Glutamatergic neuron (in vitro differentiated cells): Measurements from ENCODE around the gene GGN. TPM values are rescaled to one million over a fixed set of nuclear protein-coding genes. Genes with fewer than 3 reads are reported as not detected.
A peak's percentile ranks its signal among the peaks of the same experiment; 100 is the strongest.

Experiments
- DNase-seq: peaks from one replicate; pipeline ENCODE4 v3.0.0; 2022
- H3K27ac Mint-ChIP-seq: one replicate; pipeline ENCODE4 v1.8.0; 2020; ENCODE audit warnings: mild to moderate bottlenecking, mixed read lengths, inconsistent platforms; ENCODE audit not compliant: unreplicated experiment
- H3K27me3 Mint-ChIP-seq: one replicate; pipeline ENCODE4 v1.8.0; 2020; ENCODE audit warnings: mild to moderate bottlenecking, moderate library complexity, mixed read lengths, inconsistent platforms; ENCODE audit not compliant: unreplicated experiment
- H3K36me3 Mint-ChIP-seq: one replicate; pipeline ENCODE4 v1.8.0; 2020; ENCODE audit warnings: mild to moderate bottlenecking, mixed read lengths, inconsistent platforms; ENCODE audit not compliant: unreplicated experiment
- H3K4me1 Mint-ChIP-seq: one replicate; pipeline ENCODE4 v1.8.0; 2020; ENCODE audit warnings: mild to moderate bottlenecking, low read depth, mixed read lengths, inconsistent platforms; ENCODE audit not compliant: unreplicated experiment
- H3K4me3 Mint-ChIP-seq: one replicate; pipeline ENCODE4 v1.8.0; 2020; ENCODE audit warnings: mild to moderate bottlenecking, mixed read lengths, inconsistent platforms; ENCODE audit not compliant: unreplicated experiment
- H3K9me3 Mint-ChIP-seq: one replicate; pipeline ENCODE4 v1.8.0; 2020; ENCODE audit warnings: mild to moderate bottlenecking, moderate library complexity, mixed read lengths, inconsistent platforms; ENCODE audit not compliant: unreplicated experiment
- CTCF ChIP-seq: fragments of 200-600 bp; sonication (generic); IDR thresholded peaks from one replicate; pipeline ENCODE4 v1.5.0; 2021; ENCODE audit not compliant: partially characterized antibody, unreplicated experiment
- total RNA-seq: library from RNA; stranded (reverse); fragmentation: NEBNext Ultra II Directional; extraction: Animal tissue kit (Norgen Biotek cat#: 25700); gene quantifications from one replicate; pipeline ENCODE4 v1.2.1, GENCODE V29; 2021; ENCODE audit not compliant: unreplicated experiment

Gene GGN
- total RNA-seq, 1 donor from 2014 or later = 2.0 TPM

DNA sequence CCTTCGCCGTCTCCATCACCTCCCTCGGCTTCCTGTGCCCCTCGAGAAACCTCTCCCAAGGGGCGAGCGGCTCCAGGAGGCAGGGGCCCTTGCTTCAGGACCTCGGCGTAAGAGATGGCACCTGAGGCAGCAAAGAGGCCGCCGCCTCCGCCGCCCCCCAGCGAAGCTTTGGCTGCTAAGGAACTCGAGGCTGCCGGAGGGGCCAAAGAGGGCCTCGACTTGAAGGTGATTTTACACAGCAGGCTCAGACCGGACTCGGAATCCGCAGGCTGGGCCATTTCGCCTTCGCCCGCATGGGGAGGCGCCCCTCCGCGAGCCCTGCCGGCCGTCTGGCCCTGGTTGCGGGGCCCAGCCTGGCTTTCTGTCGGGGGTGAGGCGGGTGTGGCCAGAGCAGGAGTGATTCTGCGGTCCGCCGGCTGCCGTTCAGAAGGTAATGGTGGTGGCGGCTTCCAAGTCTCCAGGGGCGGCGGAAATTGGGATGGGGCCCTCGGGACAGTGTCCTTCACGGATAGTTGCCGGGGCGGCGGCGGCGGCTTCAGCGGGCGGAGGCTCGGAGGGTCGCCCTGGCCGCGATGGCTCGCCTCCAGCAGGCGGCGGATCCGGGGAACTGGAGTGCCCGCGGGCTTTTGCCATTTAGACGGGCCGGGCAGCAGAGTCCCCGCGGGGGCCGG is 1.4 kb downstream of the GGN start:
- Mint-ChIP-seq H3K27ac (no peak overlapping the region), H3K36me3 (no peaks in the 10 kb centered on the region), H3K27me3 (peaks cover 20% of the 10 kb centered on the region), H3K4me1 (no peaks in the 10 kb centered on the region), H3K4me3 (no peak overlapping the region), H3K9me3 (peaks cover 4% of the 10 kb centered on the region)
- no peak for TF ChIP-seq CTCF
- peak; percentile 67 for DNase-seq

DNA sequence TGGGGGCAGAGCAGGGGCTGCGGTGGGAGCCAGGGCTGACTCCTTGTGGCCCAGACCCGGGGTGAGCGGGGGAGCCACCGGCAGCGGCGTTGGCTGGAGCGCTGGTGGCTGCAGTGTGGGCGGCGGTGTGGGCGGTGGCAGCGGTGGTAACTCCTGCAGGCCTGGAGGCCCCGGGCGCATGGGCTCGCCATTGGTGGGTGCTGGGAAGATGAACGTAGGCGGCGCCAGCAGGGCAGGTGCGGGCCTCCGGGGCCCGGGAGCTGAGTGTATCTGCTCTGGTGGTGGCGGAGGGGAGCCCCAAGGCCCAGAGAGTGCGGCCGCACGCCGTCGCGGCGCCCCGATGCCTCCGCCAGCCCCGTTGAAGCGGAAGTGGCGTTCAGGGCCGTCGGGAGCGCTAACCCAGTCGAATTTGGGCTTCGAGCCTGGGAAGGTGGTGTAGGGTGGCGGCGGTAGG is 2.0 kb downstream of the GGN start:
- Mint-ChIP-seq H3K27ac (no peak overlapping the region), H3K4me1 (no peaks in the 10 kb centered on the region), H3K4me3 (no peak overlapping the region), H3K27me3 (peaks cover 14% of the 10 kb centered on the region), H3K9me3 (peaks cover 4% of the 10 kb centered on the region), H3K36me3 (no peaks in the 10 kb centered on the region)
- TF ChIP-seq CTCF = no peak
- peak; percentile 56 for DNase-seq

DNA sequence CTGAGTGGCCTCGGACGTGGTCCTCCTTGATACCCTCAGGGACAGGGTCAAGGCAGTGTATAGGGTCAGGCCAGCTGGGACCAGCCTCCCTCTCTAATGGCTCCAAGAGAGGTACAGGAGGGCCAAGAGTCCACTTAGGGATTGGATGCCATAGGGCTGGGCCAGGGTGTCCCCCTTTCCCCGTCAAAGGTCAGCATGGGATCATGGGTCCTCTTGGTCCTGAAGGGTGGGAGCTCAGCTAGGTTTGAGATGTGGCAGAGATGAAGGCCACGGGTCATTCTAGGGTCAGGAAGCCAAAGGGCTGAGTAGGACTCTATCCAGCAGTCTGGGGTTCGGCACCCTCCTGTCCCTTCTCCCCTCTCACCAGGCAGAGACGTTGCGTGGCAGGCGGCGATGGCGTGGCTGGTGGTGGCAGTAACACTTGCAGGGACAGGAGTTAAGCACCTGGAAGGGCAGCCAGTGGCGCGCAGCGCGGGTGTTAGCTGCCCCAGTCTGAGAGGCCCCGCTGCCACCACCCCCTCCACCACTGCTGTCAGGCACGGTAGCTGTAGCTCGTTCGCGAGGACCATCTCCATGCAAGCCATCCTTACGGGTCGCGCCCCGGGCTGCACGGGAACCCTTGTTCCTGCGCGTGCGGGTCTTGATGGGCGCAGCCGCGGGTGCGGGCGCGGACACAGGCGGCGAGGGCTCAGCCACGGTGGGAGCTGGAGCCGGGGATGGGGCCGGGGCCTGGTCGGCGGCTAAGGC is 2.6 kb downstream of the GGN start:
- Mint-ChIP-seq H3K27ac (no peak overlapping the region), H3K27me3 (peaks cover 12% of the 10 kb centered on the region), H3K36me3 (no peaks in the 10 kb centered on the region), H3K4me3 (no peak overlapping the region), H3K9me3 (peaks cover 4% of the 10 kb centered on the region), H3K4me1 (no peaks in the 10 kb centered on the region)
- DNase-seq = peak; percentile 29
- no peak for TF ChIP-seq CTCF

DNA sequence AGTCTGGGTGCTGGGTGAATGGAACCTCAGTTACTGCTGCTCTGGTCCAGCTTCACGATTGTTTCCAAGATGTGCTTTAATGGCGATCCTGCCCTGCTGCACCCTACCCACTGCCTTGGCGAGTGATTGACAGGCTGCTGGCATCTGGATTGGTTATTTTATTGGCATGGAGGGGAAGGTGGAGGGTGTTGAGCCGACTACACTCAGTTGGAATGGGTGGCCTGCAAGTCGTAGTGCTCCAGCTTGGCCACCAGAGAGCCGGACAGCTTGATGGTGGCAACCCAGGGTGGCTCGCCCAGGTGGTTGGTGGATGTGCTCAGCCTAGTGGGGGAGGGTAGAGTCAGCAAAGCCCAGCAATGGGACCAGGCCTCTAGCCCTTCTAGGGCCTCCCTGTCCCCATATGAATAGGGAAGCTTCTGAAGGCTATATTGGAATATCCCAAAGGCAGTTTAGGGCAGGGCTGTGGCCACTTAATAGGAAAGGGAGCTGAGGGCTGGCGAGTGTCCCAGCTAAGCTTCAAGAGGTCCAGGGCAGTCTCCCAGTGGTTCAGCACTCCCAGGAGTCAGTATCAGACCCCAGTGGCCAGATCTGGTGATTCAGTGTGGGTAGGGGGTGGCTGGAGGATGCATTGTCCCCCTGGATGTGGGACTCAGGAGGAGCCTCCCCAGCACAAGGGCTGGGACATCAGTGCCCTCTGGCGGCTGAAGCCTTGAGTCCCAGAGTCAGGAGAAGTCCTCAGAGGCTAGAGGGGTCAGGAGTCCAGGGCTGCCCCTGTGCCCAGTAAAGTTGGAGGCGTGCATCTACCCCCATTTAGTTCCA is 3.4 kb downstream of the GGN start:
- Mint-ChIP-seq H3K36me3 (no peaks in the 10 kb centered on the region), H3K4me1 (no peaks in the 10 kb centered on the region), H3K27ac (no peak overlapping the region), H3K4me3 (no peak overlapping the region), H3K27me3 (peaks cover 10% of the 10 kb centered on the region), H3K9me3 (peaks cover 2% of the 10 kb centered on the region)
- peak; percentile 73 for DNase-seq
- TF ChIP-seq CTCF = no peak
